RKO (cell line): Measurements from ENCODE around the gene VTCN1.

ENCODE experiments used
- DNase-seq: peaks from one replicate; pipeline ENCODE4 v3.0.0-alpha.2; 2016; ENCODE audit warnings: low spot score

The VTCN1 gene

GRCh38 chr1:117208580-117208979 is 2.1 kb downstream of the VTCN1 start:
- no peak for DNase-seq

GRCh38 chr1:117205368-117205767 is 5.4 kb downstream of the VTCN1 start:
- no peak for DNase-seq

GRCh38 chr1:117201808-117202207 is 8.9 kb downstream of the VTCN1 start:
- DNase-seq: no peak

GRCh38 chr1:117198097-117198496 is 12.6 kb downstream of the VTCN1 start:
- no peak for DNase-seq

- DNase-seq: no peak
Observed at GRCh38 chr1:117189726-117190125, 21.0 kb downstream of the VTCN1 start.

GRCh38 chr1:117188816-117189437 is 21.8 kb downstream of the VTCN1 start:
- no peak for DNase-seq

GRCh38 chr1:117188170-117188815 is 22.4 kb downstream of the VTCN1 start:
- no peak for DNase-seq

GRCh38 chr1:117183112-117183511 is 27.6 kb downstream of the VTCN1 start:
- no peak for DNase-seq

- no peak for DNase-seq
Observed at GRCh38 chr1:117182319-117182718, 28.4 kb downstream of the VTCN1 start.

- DNase-seq: peak; percentile 17
Observed at GRCh38 chr1:117181630-117182041, 29.1 kb downstream of the VTCN1 start.

- no peak for DNase-seq
Observed at GRCh38 chr1:117180147-117180967, 30.4 kb downstream of the VTCN1 start.

GRCh38 chr1:117179471-117179870 is 31.3 kb downstream of the VTCN1 start:
- DNase-seq: no peak

- no peak for DNase-seq
Observed at GRCh38 chr1:117178756-117179155, 32.0 kb downstream of the VTCN1 start.

GRCh38 chr1:117177376-117177775 is 33.4 kb downstream of the VTCN1 start:
- DNase-seq: no peak

- no peak for DNase-seq
Observed at GRCh38 chr1:117176579-117176978, 34.1 kb downstream of the VTCN1 start.

- no peak for DNase-seq
Observed at GRCh38 chr1:117174851-117175250, 35.9 kb downstream of the VTCN1 start.

GRCh38 chr1:117173691-117174090 is 37.0 kb downstream of the VTCN1 start:
- DNase-seq: no peak

GRCh38 chr1:117173006-117173405 is 37.7 kb downstream of the VTCN1 start:
- no peak for DNase-seq

- peak; percentile 34 for DNase-seq
Observed at GRCh38 chr1:117171900-117172511, 38.7 kb downstream of the VTCN1 start.

- no peak for DNase-seq
Observed at GRCh38 chr1:117169871-117170596, 40.7 kb downstream of the VTCN1 start.

- DNase-seq: no peak
Observed at GRCh38 chr1:117167402-117167801, 43.3 kb downstream of the VTCN1 start.

GRCh38 chr1:117166076-117166475 is 44.7 kb downstream of the VTCN1 start:
- DNase-seq: no peak
